Thoracic aorta (tissue), 2 donors: ENCODE results near the gene CDC42SE1. TPM values are rescaled to one million over a fixed set of nuclear protein-coding genes. Genes with fewer than 3 reads are reported as not detected.
A peak's percentile ranks its signal among the peaks of the same experiment; 100 is the strongest.

ENCODE experiments used
- ATAC-seq: fragments of 150-250 bp; one replicate; pipeline ENCODE4 v1.8.0; 2017; ENCODE audit warnings: low read depth; ENCODE audit not compliant: insufficient number of reproducible peaks, low FRiP score
- DNase-seq: peaks from one replicate; pipeline ENCODE4 v3.0.0-alpha.2; 2020; ENCODE audit warnings: low spot score
- H3K27ac ChIP-seq, 2 donors: fragments of 200-600 bp; sonication (generic); 1 replicate in 1 of 2; 2 replicates in 1 of 2; pipeline ENCODE4 v1.5.1; 2016; ENCODE audit warnings: mild to moderate bottlenecking in 2 of 2, moderate library complexity in 2 of 2
- H3K27me3 ChIP-seq: fragments of 200-600 bp; sonication (generic); replicated peaks from 2 replicates; pipeline ENCODE4 v1.6.0; 2016; ENCODE audit warnings: mild to moderate bottlenecking; ENCODE audit not compliant: insufficient read depth
- H3K36me3 ChIP-seq: fragments of 200-600 bp; sonication (generic); one replicate; pipeline ENCODE4 v1.5.1; 2016
- H3K4me1 ChIP-seq, 2 donors: fragments of 200-600 bp; sonication (generic); 1 replicate in 1 of 2; 2 replicates in 1 of 2; pipeline versions ENCODE4 v1.5.1 to v1.6.0; 2016; ENCODE audit warnings: low read depth in 2 of 2, mild to moderate bottlenecking in 1 of 2; ENCODE audit not compliant: control insufficient read depth in 1 of 2
- H3K4me3 ChIP-seq: fragments of 200-600 bp; sonication (generic); 2 replicates; pipeline ENCODE4 v1.5.1; 2016; ENCODE audit warnings: mild to moderate bottlenecking
- H3K9me3 ChIP-seq: fragments of 200-600 bp; sonication (generic); 2 replicates; pipeline ENCODE4 v1.5.1; 2016
- CTCF ChIP-seq: fragments of 200-600 bp; sonication (generic); IDR thresholded peaks from one replicate; pipeline ENCODE4 v1.5.1; 2019; ENCODE audit warnings: antibody characterized with exemption
- total RNA-seq, 2 donors: library from RNA; depleted of rRNA; stranded (reverse); fragments of >200 nt; gene quantifications; one replicate each; pipeline versions ENCODE4 v1.1.0 to v1.2.3, GENCODE V29; 2016

CDC42SE1 gene
- total RNA-seq, 2 donors from 2014 or later: 66.2 to 134 TPM

DNA sequence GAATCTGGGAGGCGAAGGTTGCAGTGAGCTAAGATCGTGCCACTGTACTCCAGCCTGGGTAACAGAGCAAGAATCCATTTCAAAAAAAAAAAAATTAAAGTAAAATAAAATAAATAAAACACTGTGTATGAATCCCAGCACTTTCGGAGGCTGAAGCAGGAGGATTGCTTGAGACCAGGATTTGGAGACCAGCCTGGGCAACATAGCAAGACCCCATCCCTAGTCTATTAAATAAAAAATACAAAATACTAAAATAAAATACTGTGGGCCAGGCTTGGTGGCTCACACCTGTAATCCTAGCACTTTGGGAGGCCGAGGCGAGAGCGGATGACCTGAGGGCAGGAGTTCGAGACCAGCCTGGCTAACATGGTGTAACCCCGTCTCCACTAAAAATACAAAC lies 27.3 kb downstream of the CDC42SE1 start:
- no peaks in the 10 kb centered on the region for H3K4me1 ChIP-seq
- peaks cover 45% of the 10 kb centered on the region for H3K36me3 ChIP-seq
- TF ChIP-seq CTCF: no peak
- no peaks in the 10 kb centered on the region for H3K9me3 ChIP-seq
- ATAC-seq (no peak), DNase-seq (no peak)
- H3K27ac ChIP-seq: no peak overlapping the region
- no peak overlapping the region for H3K4me3 ChIP-seq
- no peaks in the 10 kb centered on the region for H3K27me3 ChIP-seq

GRCh38 chr1:151026460-151026859 lies 33.0 kb downstream of the CDC42SE1 start:
- Histone ChIP-seq H3K27me3 (no peaks in the 10 kb centered on the region), H3K27ac (no peak overlapping the region), H3K4me3 (no peak overlapping the region), H3K9me3 (no peaks in the 10 kb centered on the region), H3K4me1 (peaks cover 0 to 3% of the 10 kb centered on the region in 2 donors), H3K36me3 (peaks cover 40% of the 10 kb centered on the region)
- ATAC-seq: no peak
- no peak for DNase-seq
- TF ChIP-seq CTCF: no peak

DNA sequence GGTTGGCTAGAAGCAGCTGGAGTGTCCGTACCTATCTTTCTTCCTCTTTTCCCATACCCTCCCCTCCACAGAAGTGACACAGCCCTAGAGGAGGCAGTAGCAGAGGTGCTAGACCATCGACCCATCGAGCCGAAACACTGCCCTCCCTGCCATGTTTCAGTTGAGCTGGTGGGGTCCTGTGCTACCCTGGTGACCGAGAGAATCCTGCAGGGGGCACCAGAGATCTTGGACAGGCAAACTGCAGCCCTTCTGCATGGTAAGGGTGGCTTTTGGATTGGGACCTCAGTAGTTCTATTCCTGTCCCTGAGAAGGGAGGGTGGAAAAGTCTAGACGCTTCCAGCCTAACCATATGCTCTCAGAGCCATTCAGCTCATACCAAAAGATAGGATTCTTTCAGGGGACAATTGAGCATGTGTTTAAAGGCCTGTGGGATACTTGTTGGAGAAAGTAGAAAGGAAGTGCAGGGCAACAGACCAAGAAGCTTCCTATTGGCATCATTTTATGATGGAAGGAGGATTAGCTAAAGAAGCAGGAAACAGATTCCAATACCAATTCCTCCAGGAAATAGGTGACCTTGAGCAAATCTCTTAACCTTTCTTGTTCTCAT lies 34.8 kb downstream of the CDC42SE1 start:
- Histone ChIP-seq H3K4me3 (no peak overlapping the region), H3K27me3 (no peaks in the 10 kb centered on the region), H3K4me1 (peaks cover 0 to 3% of the 10 kb centered on the region in 2 donors), H3K27ac (peak overlapping the region; percentile 13 to 14), H3K36me3 (peaks cover 30% of the 10 kb centered on the region), H3K9me3 (no peaks in the 10 kb centered on the region)
- ATAC-seq (peak; percentile 83), DNase-seq (peak; percentile 68)
- TF ChIP-seq CTCF: peak; percentile 66

DNA sequence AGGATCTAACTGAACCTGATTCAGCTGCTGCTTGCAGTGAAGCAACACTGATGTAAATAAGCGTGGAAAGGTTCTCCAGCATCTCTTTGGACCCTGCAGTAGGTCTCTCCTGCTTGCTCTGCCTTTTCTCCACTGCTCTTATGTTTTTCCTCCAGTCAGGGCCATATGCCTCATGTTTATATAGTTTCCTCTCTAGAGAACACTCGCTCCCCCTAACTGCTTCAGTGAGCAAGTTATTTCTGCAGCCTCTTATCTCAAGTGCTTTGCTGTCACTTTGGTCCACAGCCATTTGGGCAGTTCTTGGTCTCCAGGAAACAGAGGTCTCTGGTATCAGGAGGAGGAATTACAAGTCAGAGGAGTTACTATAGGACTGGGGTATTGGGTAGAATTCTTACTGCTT lies 45.9 kb downstream of the CDC42SE1 start:
- Histone ChIP-seq H3K36me3 (peaks cover 8% of the 10 kb centered on the region), H3K4me1 (peaks cover 15 to 30% of the 10 kb centered on the region in 2 donors), H3K27ac (peak overlapping the region; percentile 40 to 49), H3K27me3 (no peaks in the 10 kb centered on the region), H3K9me3 (no peaks in the 10 kb centered on the region), H3K4me3 (no peak overlapping the region)
- no peak for ATAC-seq
- DNase-seq: no peak
- no peak for TF ChIP-seq CTCF

DNA sequence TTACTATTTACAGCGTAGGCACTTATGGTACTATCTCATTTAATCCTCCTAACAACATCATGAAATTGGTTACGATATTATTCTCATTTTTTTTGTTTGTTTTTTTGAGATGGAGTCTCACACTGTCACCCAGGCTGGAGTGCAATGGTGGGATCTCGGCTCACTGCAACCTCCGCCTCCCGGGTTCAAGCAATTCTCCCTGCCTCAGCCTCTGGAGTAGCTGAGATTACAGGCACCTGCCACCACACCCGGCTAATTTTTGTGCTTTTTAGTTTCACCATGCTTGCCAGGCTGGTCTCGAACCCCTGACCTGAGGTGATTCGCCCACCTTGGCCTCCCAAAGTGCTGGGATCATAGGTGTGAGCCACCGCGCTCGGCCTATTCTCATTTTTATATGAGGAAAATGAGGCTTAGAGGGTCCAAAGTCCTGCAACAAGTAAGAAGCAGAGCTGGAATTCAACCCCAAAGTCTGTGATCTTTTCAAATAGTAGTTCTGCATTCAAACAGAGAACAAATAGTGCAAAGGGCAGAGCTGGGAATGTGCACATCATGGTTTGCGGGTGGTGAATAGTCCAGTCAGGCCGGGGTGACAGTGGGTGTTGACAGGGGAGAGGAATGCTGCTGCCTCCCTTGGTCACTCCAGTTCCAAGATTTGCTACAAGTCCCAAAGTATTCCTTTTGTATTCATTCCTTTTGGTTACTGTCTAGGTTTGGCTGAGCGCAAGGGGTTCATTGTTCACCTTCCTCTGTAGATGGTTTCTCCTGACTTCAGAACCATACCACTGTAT lies 46.5 kb downstream of the CDC42SE1 start:
- H3K36me3 ChIP-seq: peaks cover 2% of the 10 kb centered on the region
- H3K27me3 ChIP-seq: no peaks in the 10 kb centered on the region
- peaks cover 15 to 31% of the 10 kb centered on the region in 2 donors for H3K4me1 ChIP-seq
- ATAC-seq (no peak), DNase-seq (no peak)
- no peaks in the 10 kb centered on the region for H3K9me3 ChIP-seq
- H3K27ac ChIP-seq: peak overlapping the region; percentile 40 to 49
- TF ChIP-seq CTCF: no peak
- H3K4me3 ChIP-seq: no peak overlapping the region
